IMR-90 (cell line): ENCODE results near the gene ZNF592. TPM values are rescaled to one million over a fixed set of nuclear protein-coding genes. Genes with fewer than 3 reads are reported as not detected.

ENCODE experiments used
- ATAC-seq: fragments of 200-7000 bp; cut with Tn5 transposase; 2 replicates; pipeline ENCODE4 v1.9.1; 2020; ENCODE audit warnings: low read depth, mild to moderate bottlenecking, moderate library complexity
- BruUV-seq: library from RNA; stranded (reverse); fragments of 400-500 nt; replicated peaks from 2 replicates; lab custom pipeline; 2021; lab: Mats Ljungman, UMichigan
- CTCF ChIA-PET: fragments of 300-600 bp; formaldehyde crosslinking; extraction: SDS; loops from one replicate; lab custom pipeline; 2021; ENCODE audit warnings: antibody characterized with exemption; lab: Yijun Ruan, JAX
- POLR2A ChIA-PET: fragments of 300-600 bp; sonication (Branson Sonifier 250); formaldehyde crosslinking; loops from one replicate; lab custom pipeline; 2022; ENCODE audit warnings: antibody characterized with exemption; ENCODE audit not compliant: unreplicated experiment; lab: Charles Lee
- DNase-seq: peaks from one replicate; pipeline ENCODE4 v3.0.0; 2013
- H2AFZ ChIP-seq: replicated peaks from 2 replicates; pipeline ENCODE3; 2013; ENCODE audit warnings: low read length, mild to moderate bottlenecking; ENCODE audit not compliant: poor library complexity
- H2AK5ac ChIP-seq: 2 replicates; pipeline ENCODE4 v1.6.1; 2013; ENCODE audit warnings: low read depth, low read length, inconsistent platforms
- H2AK9ac ChIP-seq: replicated peaks from 2 replicates; pipeline ENCODE3; 2013; ENCODE audit warnings: mild to moderate bottlenecking, low read depth, low read length, moderate library complexity; ENCODE audit not compliant: poor library complexity
- H2BK120ac ChIP-seq: 2 replicates; pipeline ENCODE4 v1.6.1; 2013; ENCODE audit warnings: low read depth, low read length, inconsistent platforms
- H2BK15ac ChIP-seq: 3 replicates; pipeline ENCODE4 v1.6.1; 2013; ENCODE audit warnings: low read depth, low read length, inconsistent platforms
- H2BK20ac ChIP-seq: 2 replicates; pipeline ENCODE4 v1.6.1; 2013; ENCODE audit warnings: low read depth, mild to moderate bottlenecking, inconsistent platforms, low read length, moderate library complexity
- H2BK5ac ChIP-seq: 2 replicates; pipeline ENCODE4 v1.6.1; 2013; ENCODE audit warnings: mild to moderate bottlenecking, low read depth, low read length, inconsistent platforms; ENCODE audit not compliant: poor library complexity, severe bottlenecking
- H3K14ac ChIP-seq: replicated peaks from 2 replicates; pipeline ENCODE4 v1.6.1; 2013; ENCODE audit warnings: low read depth, low read length, inconsistent platforms
- H3K18ac ChIP-seq: 2 replicates; pipeline ENCODE4 v1.6.1; 2013; ENCODE audit warnings: low read depth, low read length, control low read depth
- H3K23ac ChIP-seq: 2 replicates; pipeline ENCODE4 v1.6.1; 2013; ENCODE audit warnings: low read depth, low read length, inconsistent platforms
- H3K27ac ChIP-seq: 2 replicates; pipeline ENCODE4 v1.5.1; 2013; ENCODE audit warnings: mild to moderate bottlenecking, control low read depth, low read length; ENCODE audit not compliant: insufficient read depth
- H3K27me3 ChIP-seq: 2 replicates; pipeline ENCODE4 v1.6.1; 2013; ENCODE audit warnings: low read length; ENCODE audit not compliant: control insufficient read depth, insufficient read depth
- H3K36me3 ChIP-seq: 2 replicates; pipeline ENCODE4 v1.6.1; 2013; ENCODE audit warnings: low read length, mixed read lengths; ENCODE audit not compliant: control insufficient read depth, insufficient read depth
- H3K4ac ChIP-seq: 2 replicates; pipeline ENCODE4 v1.6.1; 2013; ENCODE audit warnings: low read depth, low read length, inconsistent platforms
- H3K4me1 ChIP-seq: 2 replicates; pipeline ENCODE4 v1.6.1; 2013; ENCODE audit warnings: low read length, mixed read lengths; ENCODE audit not compliant: control insufficient read depth, insufficient read depth
- H3K4me2 ChIP-seq: 2 replicates; pipeline ENCODE4 v1.6.1; 2013; ENCODE audit warnings: low read depth, mild to moderate bottlenecking, control low read depth, low read length, moderate library complexity
- H3K4me3 ChIP-seq: 2 replicates; pipeline ENCODE4 v1.5.1; 2013; ENCODE audit warnings: low read depth, mild to moderate bottlenecking, control low read depth, low read length, moderate library complexity; ENCODE audit not compliant: insufficient read depth
- H3K56ac ChIP-seq: 2 replicates; pipeline ENCODE4 v1.6.1; 2013; ENCODE audit warnings: low read length, inconsistent platforms; ENCODE audit not compliant: insufficient read depth; ENCODE audit errors: extremely low read depth
- H3K79me1 ChIP-seq, 2 experiments: 2 replicates each; pipeline ENCODE4 v1.6.1; 2013; ENCODE audit warnings: low read length in 2 of 2, inconsistent platforms in 1 of 2, low read depth in 1 of 2
- H3K9ac ChIP-seq: 2 replicates; pipeline ENCODE4 v1.6.1; 2013; ENCODE audit warnings: low read depth, low read length, control low read depth
- H3K9me1 ChIP-seq: 2 replicates; pipeline ENCODE4 v1.6.1; 2013; ENCODE audit warnings: low read length, inconsistent platforms; ENCODE audit not compliant: insufficient read depth
- H3K9me3 ChIP-seq: 2 replicates; pipeline ENCODE4 v1.6.1; 2013; ENCODE audit warnings: low read length; ENCODE audit not compliant: control insufficient read depth, insufficient read depth
- H4K20me1 ChIP-seq: 2 replicates; pipeline ENCODE4 v1.6.1; 2013; ENCODE audit warnings: low read length, inconsistent platforms; ENCODE audit not compliant: insufficient read depth
- H4K5ac ChIP-seq: 2 replicates; pipeline ENCODE4 v1.6.1; 2013; ENCODE audit warnings: mild to moderate bottlenecking, low read depth, low read length, control low read depth
- H4K8ac ChIP-seq, 2 experiments: 2 replicates each; pipeline ENCODE4 v1.6.1; 2013; ENCODE audit warnings: low read depth in 2 of 2, low read length in 2 of 2, control low read depth in 1 of 2, inconsistent platforms in 1 of 2
- H4K91ac ChIP-seq: 2 replicates; pipeline ENCODE4 v1.6.1; 2013; ENCODE audit warnings: low read depth, low read length, inconsistent platforms; ENCODE audit not compliant: insufficient read depth
- CTCF ChIP-seq: conservative IDR thresholded peaks from 2 replicates; pipeline ENCODE4 v1.5.1; 2012; ENCODE audit warnings: mild to moderate bottlenecking, low read depth, low read length, improper control_type of control experiment
- ELK1 ChIP-seq: fragments of 150-350 bp; IDR thresholded peaks from 2 replicates; pipeline ENCODE4 v1.6.1; 2016; ENCODE audit warnings: low read depth, mild to moderate bottlenecking, low read length, moderate library complexity, borderline replicate concordance
- FOS ChIP-seq: fragments of 150-350 bp; IDR thresholded peaks from 2 replicates; pipeline ENCODE4 v1.6.1; 2016; ENCODE audit warnings: low read depth, low read length
- MAFK ChIP-seq: IDR thresholded peaks from 2 replicates; pipeline ENCODE4 v1.6.1; 2012; ENCODE audit warnings: low read depth, low read length, improper control_type of control experiment
- MAZ ChIP-seq: IDR thresholded peaks from 2 replicates; pipeline ENCODE4 v1.6.1; 2012; ENCODE audit warnings: low read depth, mild to moderate bottlenecking, low read length, improper control_type of control experiment, moderate library complexity, borderline replicate concordance
- MXI1 ChIP-seq: IDR thresholded peaks from 2 replicates; pipeline ENCODE4 v1.6.1; 2012; ENCODE audit warnings: low read depth, mild to moderate bottlenecking, low read length, moderate library complexity, borderline replicate concordance
- NFE2L2 ChIP-seq: fragments of 150-350 bp; IDR thresholded peaks from 2 replicates; pipeline ENCODE4 v1.6.1; 2016; ENCODE audit warnings: low read depth, mild to moderate bottlenecking, low read length
- RCOR1 ChIP-seq: IDR thresholded peaks from 2 replicates; pipeline ENCODE4 v1.6.1; 2012; ENCODE audit warnings: mild to moderate bottlenecking, low read length, improper control_type of control experiment; ENCODE audit not compliant: insufficient replicate concordance
- RFX5 ChIP-seq: IDR thresholded peaks from 2 replicates; pipeline ENCODE4 v1.8.0; 2012; ENCODE audit warnings: low read depth, mild to moderate bottlenecking, low read length, moderate library complexity
- USF2 ChIP-seq: fragments of 150-350 bp; IDR thresholded peaks from 2 replicates; pipeline ENCODE4 v1.6.1; 2017; ENCODE audit warnings: mild to moderate bottlenecking, antibody characterized with exemption, low read length, low read depth
- WGBS, 2 experiments: methylation state at CpG; one replicate each; pipeline versions ENCODE4 v1.1.5 to v1.1.7; 2013; ENCODE audit warnings: missing lambda C conversion rate in 2 of 2; ENCODE audit not compliant: insufficient read length in 1 of 2; ENCODE audit errors: extremely low coverage in 2 of 2; 5-methylcytosine and 5-hydroxymethylcytosine counted together
- dilution Hi-C: fragments of 300-500 bp; cut with HindIII; formaldehyde crosslinking; loops from one replicate; pipeline ENCODE4 v1.14.3; 2018; ENCODE audit warnings: low sequenced_read_pairs; ENCODE audit not compliant: unreplicated experiment
- in situ Hi-C: fragments of 300-500 bp; cut with MboI; formaldehyde crosslinking; loops from 3 replicates; pipeline ENCODE4 v1.14.3; 2019; ENCODE audit warnings: low sequenced_read_pairs, inconsistent platforms, mixed read lengths
- intact Hi-C: fragments of 100-400 bp; cut with micrococcal nuclease; formaldehyde crosslinking; loops from 2 replicates; pipeline ENCODE4 v1.10.0; 2022
- polyA plus RNA-seq, 3 experiments: library from polyadenylated mRNA; depleted of rRNA; stranded (reverse); fragments of >200 nt; gene quantifications; 2 replicates each; pipeline ENCODE4 v1.2.3, GENCODE V29; 2012; ENCODE audit warnings: low replicate concordance in 1 of 3
- total RNA-seq: library from RNA; depleted of rRNA; stranded (reverse); fragments of >200 nt; gene quantifications from 2 replicates; pipeline ENCODE4 v1.2.3, GENCODE V29; 2012

The ZNF592 gene
- total and polyA plus RNA-seq, 2 of the 4 experiments (the other 2 are of a cell fraction): 4.3 to 10.2 TPM

GRCh38 chr15:84812842-84813241, 64.5 kb downstream of the ZNF592 start:
- Histone ChIP-seq H3K14ac (no peak overlapping the region), H3K27ac (no peak overlapping the region), H3K9me1 (peaks cover 8% of the 10 kb centered on the region), H3K9me3 (no peaks in the 10 kb centered on the region), H2AK9ac (no peak overlapping the region), H2BK120ac (no peak overlapping the region), H3K36me3 (peaks cover 1% of the 10 kb centered on the region; the same call in 1 of the 2 replicates), H2BK15ac (no peak overlapping the region), H3K18ac (no peak overlapping the region), H2AFZ (no peak overlapping the region), H4K5ac (no peak overlapping the region), H3K56ac (no peak overlapping the region), H2BK5ac (no peak overlapping the region), H3K27me3 (peaks cover 1% of the 10 kb centered on the region; the same call in 1 of the 2 replicates), H3K4ac (no peak overlapping the region), H4K91ac (no peak overlapping the region), H3K4me3 (no peak overlapping the region), H2AK5ac (no peak overlapping the region), H3K4me2 (no peak overlapping the region), H2BK20ac (no peak overlapping the region), H4K8ac (no peak overlapping the region), H3K4me1 (peaks cover 2% of the 10 kb centered on the region; the same call in 1 of the 2 replicates), H3K79me1 (no peaks in the 10 kb centered on the region), H3K23ac (no peak overlapping the region), H3K9ac (no peak overlapping the region), H4K20me1 (0 out of 2 replicates have a peak, but pooled peaks cover 8% of the 10 kb centered on the region)
- dilution Hi-C loops (no loop called here), in situ Hi-C loops (no loop called here), intact Hi-C loops (no loop called here)
- ATAC-seq (no peak), DNase-seq (no peak)
- POLR2A ChIA-PET: no interaction called here
- WGBS, 2 experiments: 100% methylated on average over 1 of the region's 2 CpGs; no CpG with 5 or more reads in 1 of the 2 experiments
- CTCF ChIA-PET: no interaction called here
- no peak for TF ChIP-seq CTCF
- no peak for TF ChIP-seq RFX5
- no peak for TF ChIP-seq ELK1
- no peak for TF ChIP-seq USF2
- no peak for TF ChIP-seq FOS
- TF ChIP-seq MXI1: no peak
- no peak for TF ChIP-seq RCOR1
- TF ChIP-seq MAZ: no peak
- no peak for TF ChIP-seq NFE2L2
- no peak for TF ChIP-seq MAFK
- no TSS peak for BruUV-seq
